Aorta (tissue), 5 donors: Measurements from ENCODE around the gene AKT1S1. TPM values are rescaled to one million over a fixed set of nuclear protein-coding genes. Genes with fewer than 3 reads are reported as not detected.

Experiments
- ATAC-seq: fragments of 200-7000 bp; cut with Tn5 transposase; one replicate; pipeline ENCODE4 v1.9.1; 2022; ENCODE audit warnings: moderate library complexity; ENCODE audit not compliant: low FRiP score
- DNase-seq, 2 donors: peaks; one replicate each; pipeline ENCODE4 v3.0.0-alpha.2; 2020
- H3K27ac ChIP-seq, 2 donors: one replicate each; pipeline ENCODE4 v1.5.1; 2013; ENCODE audit warnings: low read length in 2 of 2, mild to moderate bottlenecking in 2 of 2, moderate library complexity in 2 of 2, control low read depth in 1 of 2, inconsistent platforms in 1 of 2, low read depth in 1 of 2
- H3K27me3 ChIP-seq, 2 donors: one replicate each; pipeline ENCODE4 v1.6.1; 2013; ENCODE audit warnings: control low read depth in 1 of 2, low read length in 1 of 2, mild to moderate bottlenecking in 1 of 2, moderate library complexity in 1 of 2; ENCODE audit not compliant: insufficient read depth in 2 of 2, control insufficient read depth in 1 of 2
- H3K36me3 ChIP-seq, 2 donors: one replicate each; pipeline ENCODE4 v1.6.1; 2013; ENCODE audit warnings: control low read depth in 1 of 2, low read length in 1 of 2, mild to moderate bottlenecking in 1 of 2; ENCODE audit not compliant: insufficient read depth in 2 of 2, control insufficient read depth in 1 of 2
- H3K4me1 ChIP-seq, 2 donors: one replicate each; pipeline ENCODE4 v1.6.1; 2013; ENCODE audit warnings: low read length in 2 of 2, control low read depth in 1 of 2, mild to moderate bottlenecking in 1 of 2, moderate library complexity in 1 of 2; ENCODE audit not compliant: insufficient read depth in 2 of 2, control insufficient read depth in 1 of 2
- H3K4me3 ChIP-seq, 2 donors: one replicate each; pipeline ENCODE4 v1.5.1; 2013; ENCODE audit warnings: low read length in 2 of 2, control low read depth in 1 of 2, mild to moderate bottlenecking in 1 of 2
- H3K9me3 ChIP-seq: one replicate; pipeline ENCODE4 v1.6.1; 2013; ENCODE audit warnings: mild to moderate bottlenecking, low read length; ENCODE audit not compliant: control insufficient read depth
- WGBS, 2 donors: extraction: QIAGEN DNeasy Blood & Tissue Kit; methylation state at CpG; one replicate each; pipeline ENCODE4 v1.1.7; 2013; 5-methylcytosine and 5-hydroxymethylcytosine counted together
- intact Hi-C, 2 donors: fragments of 100-400 bp; cut with DNase I; formaldehyde crosslinking; loops; one replicate each; pipeline versions ENCODE4 v1.14.2 to v1.15.0; 2022
- polyA plus RNA-seq, 2 donors: library from polyadenylated mRNA; stranded (reverse); fragments of 200-250 nt; gene quantifications; one replicate each; pipeline ENCODE4 v1.2.3, GENCODE V29; 2013
- total RNA-seq, 2 donors: library from RNA; stranded (reverse); fragmentation: NEBNext Ultra II Directional; extraction: Animal tissue kit (Norgen Biotek cat#: 25700); gene quantifications; one replicate each; pipeline ENCODE4 v1.2.1, GENCODE V29; 2021
- donor health status: healthy with polysubstance abuse.
- donor health status: Bipolar disorder and iron deficiency.
- donor health status: DM: no; HTN: no; CAD: no.
- donor health status: DM: no; HTN: no; CAD: no.
- donor health status: DM: yes; HTN: yes; CAD: no.

AKT1S1 gene
- total and polyA plus RNA-seq, 4 donors, result 24.4 to 44.6 (median 27.7) TPM

GRCh38 chr19:49839713-49840112 lies 37.4 kb downstream of the AKT1S1 start:
- H3K36me3 ChIP-seq, result no peaks in the 10 kb centered on the region
- WGBS, 2 donors, result 93 to 94% methylated on average over 11 of the region's 11 CpGs
- H3K4me1 ChIP-seq, result no peaks in the 10 kb centered on the region
- ATAC-seq (no peak), DNase-seq (no peak)
- no peaks in the 10 kb centered on the region for H3K27me3 ChIP-seq
- intact Hi-C loops, result no loop called here
- no peak overlapping the region for H3K27ac ChIP-seq
- H3K4me3 ChIP-seq, result no peak overlapping the region
- no peaks in the 10 kb centered on the region for H3K9me3 ChIP-seq

- Histone ChIP-seq H3K27me3 (no peaks in the 10 kb centered on the region), H3K36me3 (no peaks in the 10 kb centered on the region), H3K4me3 (no peak overlapping the region), H3K27ac (no peak overlapping the region), H3K9me3 (no peaks in the 10 kb centered on the region), H3K4me1 (no peaks in the 10 kb centered on the region)
- intact Hi-C loops, result no loop called here
- 90 to 93% methylated on average over 18 of the region's 18 CpGs for WGBS, 2 donors
- ATAC-seq (no peak), DNase-seq (no peak)
These were observed 38.1 kb downstream of the AKT1S1 start for GRCh38 chr19:49838885-49839588.

GRCh38 chr19:49837425-49837824 lies 39.7 kb downstream of the AKT1S1 start:
- Histone ChIP-seq H3K36me3 (no peaks in the 10 kb centered on the region), H3K27me3 (no peaks in the 10 kb centered on the region), H3K4me3 (no peak overlapping the region), H3K4me1 (no peaks in the 10 kb centered on the region), H3K9me3 (no peaks in the 10 kb centered on the region), H3K27ac (no peak overlapping the region)
- WGBS, 2 donors, result 94% methylated on average over 9 of the region's 9 CpGs
- ATAC-seq, result no peak
- DNase-seq, result no peak
- intact Hi-C loops, result no loop called here

GRCh38 chr19:49837009-49837310 lies 40.2 kb downstream of the AKT1S1 start:
- H3K4me3 ChIP-seq, result no peak overlapping the region
- no peak for ATAC-seq
- H3K27ac ChIP-seq, result no peak overlapping the region
- WGBS, 2 donors, result 85% methylated on average over 5 of the region's 5 CpGs
- no peaks in the 10 kb centered on the region for H3K27me3 ChIP-seq
- H3K36me3 ChIP-seq, result no peaks in the 10 kb centered on the region
- DNase-seq, result no peak
- no peaks in the 10 kb centered on the region for H3K9me3 ChIP-seq
- intact Hi-C loops, result no loop called here
- no peaks in the 10 kb centered on the region for H3K4me1 ChIP-seq

- no peak overlapping the region for H3K4me3 ChIP-seq
- DNase-seq (no peak), ATAC-seq (no peak)
- intact Hi-C loops, result no loop called here
- H3K27ac ChIP-seq, result no peak overlapping the region
- no peaks in the 10 kb centered on the region for H3K4me1 ChIP-seq
- H3K36me3 ChIP-seq, result no peaks in the 10 kb centered on the region
- H3K27me3 ChIP-seq, result no peaks in the 10 kb centered on the region
- no peaks in the 10 kb centered on the region for H3K9me3 ChIP-seq
- 92 to 93% methylated on average over 20 of the region's 20 CpGs for WGBS, 2 donors
These were observed 40.8 kb downstream of the AKT1S1 start for GRCh38 chr19:49836176-49837008.

GRCh38 chr19:49835562-49835961 lies 41.6 kb downstream of the AKT1S1 start:
- intact Hi-C loops, result no loop called here
- DNase-seq (no peak), ATAC-seq (no peak)

GRCh38 chr19:49833599-49833998 lies 43.6 kb downstream of the AKT1S1 start:
- no peak for ATAC-seq

More at GRCh38 chr19:49835562-49835961, 41.6 kb downstream of the AKT1S1 start:
- no peaks in the 10 kb centered on the region for H3K27me3 ChIP-seq
- no peaks in the 10 kb centered on the region for H3K4me1 ChIP-seq
- no peak overlapping the region for H3K4me3 ChIP-seq
- H3K36me3 ChIP-seq, result no peaks in the 10 kb centered on the region
- H3K9me3 ChIP-seq, result no peaks in the 10 kb centered on the region
- WGBS, 2 donors, result 92% methylated on average over 11 to 12 of the region's 12 CpGs
- H3K27ac ChIP-seq, result no peak overlapping the region

GRCh38 chr19:49832556-49832955 lies 44.6 kb downstream of the AKT1S1 start:
- H3K36me3 ChIP-seq, result no peaks in the 10 kb centered on the region
- H3K27me3 ChIP-seq, result no peaks in the 10 kb centered on the region
- WGBS, 2 donors, result 67 to 73% methylated on average over 9 of the region's 9 CpGs
- H3K4me3 ChIP-seq, result no peak overlapping the region
- intact Hi-C loops, result no loop called here
- H3K4me1 ChIP-seq, result no peaks in the 10 kb centered on the region
- DNase-seq, result no peak
- H3K9me3 ChIP-seq, result no peaks in the 10 kb centered on the region
- H3K27ac ChIP-seq, result no peak overlapping the region
- no peak for ATAC-seq

More at GRCh38 chr19:49833599-49833998, 43.6 kb downstream of the AKT1S1 start:
- WGBS, 2 donors, result 88 to 90% methylated on average over 7 of the region's 7 CpGs
- Histone ChIP-seq H3K27me3 (no peaks in the 10 kb centered on the region), H3K9me3 (no peaks in the 10 kb centered on the region), H3K4me1 (no peaks in the 10 kb centered on the region), H3K27ac (no peak overlapping the region), H3K36me3 (no peaks in the 10 kb centered on the region), H3K4me3 (no peak overlapping the region)
- no peak for DNase-seq
- intact Hi-C loops, result no loop called here

- Histone ChIP-seq H3K27ac (no peak overlapping the region), H3K36me3 (no peaks in the 10 kb centered on the region), H3K9me3 (no peaks in the 10 kb centered on the region), H3K4me3 (no peak overlapping the region), H3K27me3 (no peaks in the 10 kb centered on the region), H3K4me1 (no peaks in the 10 kb centered on the region)
- ATAC-seq (no peak), DNase-seq (no peak)
- 96 to 97% methylated on average over 8 of the region's 8 CpGs for WGBS, 2 donors
- intact Hi-C loops, result no loop called here
These were observed 45.6 kb downstream of the AKT1S1 start for GRCh38 chr19:49831592-49831991.
